IPS-15b (cell line): ENCODE results near the gene LEMD1.
"Not testable (repeated sequence)": the region's sequence is repeated elsewhere in the genome, so short reads cannot be mapped to it uniquely, and the experiment has no call there.

Source experiments
- H3K27me3 ChIP-seq: one replicate; pipeline ENCODE4 v1.6.1; 2013; ENCODE audit warnings: low read length; ENCODE audit not compliant: control insufficient read depth, insufficient read depth
- H3K36me3 ChIP-seq: one replicate; pipeline ENCODE4 v1.6.1; 2013; ENCODE audit warnings: low read length; ENCODE audit not compliant: control insufficient read depth, insufficient read depth
- H3K4me1 ChIP-seq: one replicate; pipeline ENCODE4 v1.6.1; 2013; ENCODE audit warnings: mild to moderate bottlenecking, low read length; ENCODE audit not compliant: control insufficient read depth, insufficient read depth
- H3K4me3 ChIP-seq: one replicate; pipeline ENCODE4 v1.5.1; 2013; ENCODE audit warnings: low read depth, low read length
- H3K9ac ChIP-seq: one replicate; pipeline ENCODE4 v1.6.1; 2013; ENCODE audit warnings: low read depth, mild to moderate bottlenecking, low read length
- H3K9me3 ChIP-seq: one replicate; pipeline ENCODE4 v1.6.1; 2013; ENCODE audit warnings: mild to moderate bottlenecking, low read length; ENCODE audit not compliant: control insufficient read depth, insufficient read depth

Gene LEMD1

DNA sequence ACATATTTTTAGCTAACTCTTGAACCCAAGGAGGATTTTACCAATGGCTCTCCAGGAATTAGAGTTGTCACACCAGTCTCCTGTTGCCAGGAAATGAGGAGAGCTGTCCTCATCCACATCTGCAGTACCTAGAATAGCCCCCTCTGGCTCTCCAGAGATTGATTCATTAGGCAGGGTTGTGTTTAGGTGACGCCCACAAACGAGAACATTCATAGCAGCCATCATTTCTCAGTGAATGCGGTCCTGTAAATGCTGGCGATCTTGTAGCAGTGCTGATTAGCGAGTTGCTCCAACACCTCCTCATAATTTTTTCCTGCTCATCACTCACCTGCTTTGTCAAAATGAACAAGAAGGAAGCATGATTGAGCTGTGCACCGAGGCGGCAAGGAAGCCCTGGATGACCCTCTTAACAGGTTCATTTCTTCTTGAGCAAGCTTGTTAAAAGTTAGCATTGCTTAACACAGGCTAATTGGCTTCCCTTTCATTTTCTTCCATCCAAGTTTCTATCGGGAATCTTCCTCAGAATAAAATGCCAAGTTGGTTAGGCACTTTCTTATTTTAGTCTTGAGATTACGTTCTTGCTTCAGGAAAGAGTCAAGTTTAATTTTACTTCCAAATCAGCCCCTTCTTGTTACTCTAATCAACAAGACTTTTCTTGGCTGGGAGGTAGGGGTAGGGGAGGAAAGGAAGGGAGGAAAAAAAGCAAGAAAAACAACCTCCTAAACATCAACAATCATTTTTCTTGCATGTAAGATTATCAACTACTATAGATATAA is 48.6 kb downstream of the LEMD1 start:
- H3K4me1 ChIP-seq = peaks cover 37% of the 10 kb centered on the region
- H3K36me3 ChIP-seq = no peaks in the 10 kb centered on the region
- H3K9me3 ChIP-seq = no peaks in the 10 kb centered on the region
- no peaks in the 10 kb centered on the region for H3K27me3 ChIP-seq
- H3K4me3 ChIP-seq = no peak overlapping the region
- no peak overlapping the region for H3K9ac ChIP-seq

DNA sequence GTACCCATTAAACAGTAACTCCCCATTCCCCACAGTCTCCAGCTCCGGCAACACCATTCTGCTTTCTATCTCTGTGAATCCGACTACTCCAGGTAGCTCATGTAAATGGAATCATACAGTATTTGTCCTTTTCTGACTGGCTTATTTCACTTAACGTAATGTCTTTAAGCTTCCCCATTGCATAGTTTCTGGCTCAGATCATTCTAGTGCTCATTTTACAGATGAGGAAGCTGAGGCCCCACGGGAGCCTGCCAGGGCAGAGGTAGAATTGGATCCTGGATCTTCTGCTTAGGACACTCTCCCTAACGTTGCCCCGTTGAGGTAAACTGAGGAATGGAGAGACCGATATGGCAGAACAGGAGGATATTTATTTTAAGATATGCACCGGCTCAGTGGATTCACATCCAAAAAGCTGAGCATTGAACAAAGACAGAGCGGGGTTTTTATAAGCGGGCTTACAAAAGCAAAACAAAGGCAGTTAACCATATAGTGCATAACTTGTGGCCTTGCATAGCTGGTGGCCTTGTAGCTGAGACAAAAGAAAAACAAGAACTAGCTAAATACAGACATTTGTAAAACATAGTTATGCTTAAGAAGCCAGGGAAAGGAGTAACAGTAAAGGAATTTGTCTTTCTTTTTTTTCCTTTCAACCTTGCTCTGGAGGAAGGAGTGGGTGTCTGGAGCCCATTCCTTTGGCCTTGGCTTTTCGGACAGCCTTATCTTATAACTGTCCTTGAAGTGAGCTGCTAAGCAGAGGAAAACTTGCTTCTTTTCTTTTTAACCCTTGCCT is 49.8 kb downstream of the LEMD1 start:
- no peak overlapping the region for H3K9ac ChIP-seq
- no peaks in the 10 kb centered on the region for H3K9me3 ChIP-seq
- H3K4me1 ChIP-seq = peaks cover 37% of the 10 kb centered on the region
- no peaks in the 10 kb centered on the region for H3K27me3 ChIP-seq
- no peak overlapping the region for H3K4me3 ChIP-seq
- H3K36me3 ChIP-seq = no peaks in the 10 kb centered on the region

DNA sequence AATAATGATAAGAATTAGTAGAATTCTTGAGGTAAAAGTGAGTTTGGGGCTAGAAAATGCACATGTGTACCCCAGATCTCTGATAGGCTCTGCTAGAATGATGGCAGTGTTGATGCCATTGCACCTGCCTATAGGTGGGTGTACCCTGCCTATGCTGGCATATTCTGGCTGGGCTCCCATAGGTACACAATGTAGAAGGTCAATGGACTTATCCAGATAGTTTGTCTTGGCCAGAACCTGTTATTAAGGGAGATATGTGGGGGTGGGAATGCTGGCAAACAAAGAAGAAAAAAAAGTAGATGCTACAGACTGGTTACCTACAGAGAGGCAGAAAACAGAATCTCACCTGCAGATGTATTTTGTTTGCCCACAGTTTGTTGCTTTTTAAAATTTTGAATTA is 51.1 kb downstream of the LEMD1 start:
- peaks cover 38% of the 10 kb centered on the region for H3K4me1 ChIP-seq
- no peaks in the 10 kb centered on the region for H3K9me3 ChIP-seq
- H3K27me3 ChIP-seq = no peaks in the 10 kb centered on the region
- H3K36me3 ChIP-seq = no peaks in the 10 kb centered on the region
- H3K9ac ChIP-seq = no peak overlapping the region
- no peak overlapping the region for H3K4me3 ChIP-seq

DNA sequence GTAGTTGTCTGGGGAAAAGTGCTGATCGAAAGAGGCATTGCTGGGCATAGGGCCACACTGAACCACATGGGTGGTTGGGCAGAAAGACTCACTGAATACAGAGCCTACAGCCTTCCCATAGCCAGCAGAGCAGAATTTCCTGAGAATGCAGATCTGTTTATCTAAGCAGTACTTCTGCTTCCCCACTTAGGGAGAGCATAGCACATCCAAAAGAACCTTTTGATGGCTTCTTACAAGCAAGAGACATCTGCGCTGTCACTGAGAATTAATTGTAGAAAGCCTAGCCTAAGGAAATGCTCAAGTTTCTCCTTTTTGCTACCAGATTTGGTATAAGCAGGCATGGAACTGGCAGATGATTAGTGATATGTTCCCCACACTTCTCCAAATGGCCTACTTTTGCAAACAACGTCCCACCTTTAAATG is 52.1 kb downstream of the LEMD1 start:
- H3K4me3 ChIP-seq = no peak overlapping the region

DNA sequence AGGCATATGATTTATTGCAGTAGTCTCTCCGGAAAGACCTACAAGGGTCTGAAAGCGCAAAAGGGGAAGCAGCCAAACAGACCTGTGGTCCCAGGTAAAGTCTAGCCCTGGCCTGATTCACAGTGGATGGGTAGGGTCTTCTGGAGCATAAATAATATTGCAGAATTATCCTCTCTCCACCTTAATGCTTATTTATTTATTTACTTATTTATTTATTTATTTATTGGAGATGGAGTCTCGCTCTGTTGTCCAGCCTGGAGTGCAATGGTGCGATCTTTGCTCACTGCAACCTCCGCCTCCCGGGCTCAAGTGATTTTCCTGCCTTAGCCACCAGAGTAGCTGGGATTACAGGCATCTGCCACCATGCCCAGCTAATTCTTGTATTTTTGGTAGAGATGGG is 53.4 kb downstream of the LEMD1 start:
- Histone ChIP-seq H3K4me1 (peaks cover 23% of the 10 kb centered on the region), H3K36me3 (no peaks in the 10 kb centered on the region), H3K9me3 (no peaks in the 10 kb centered on the region), H3K27me3 (no peaks in the 10 kb centered on the region), H3K4me3 (no peak overlapping the region), H3K9ac (no peak overlapping the region)

More for the DNA sequence above, 52.1 kb downstream of the LEMD1 start:
- H3K9ac ChIP-seq = no peak overlapping the region
- peaks cover 33% of the 10 kb centered on the region for H3K4me1 ChIP-seq
- H3K36me3 ChIP-seq = no peaks in the 10 kb centered on the region
- H3K9me3 ChIP-seq = no peaks in the 10 kb centered on the region
- no peaks in the 10 kb centered on the region for H3K27me3 ChIP-seq

DNA sequence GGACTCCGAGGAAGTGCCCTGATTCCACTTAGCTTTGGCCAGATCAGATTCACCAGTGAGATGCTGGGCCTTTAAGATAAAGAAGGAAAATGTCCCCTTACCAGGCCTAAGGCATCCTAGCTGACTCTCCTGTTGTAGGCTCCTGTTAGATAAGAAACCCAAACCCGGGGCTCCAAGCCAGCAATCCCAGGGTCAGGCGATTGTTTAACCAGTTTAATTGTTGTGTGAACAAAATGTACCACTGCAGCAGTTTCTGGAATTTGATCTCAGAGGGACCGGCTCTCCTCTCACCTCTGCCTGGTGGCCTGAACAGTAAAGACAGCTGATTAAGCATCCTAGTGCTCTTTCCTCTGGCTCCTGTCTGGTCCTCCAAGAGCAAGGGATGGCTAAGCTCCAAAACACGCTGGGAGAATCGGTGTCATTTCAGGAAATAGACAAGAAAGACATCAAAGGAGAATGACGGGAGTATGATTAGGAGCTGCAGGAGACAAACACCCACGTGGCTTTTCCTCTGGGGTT is 55.9 kb downstream of the LEMD1 start:
- Histone ChIP-seq H3K4me1 (peaks cover 6% of the 10 kb centered on the region), H3K27me3 (no peaks in the 10 kb centered on the region), H3K4me3 (no peak overlapping the region), H3K9ac (no peak overlapping the region), H3K36me3 (no peaks in the 10 kb centered on the region), H3K9me3 (no peaks in the 10 kb centered on the region)

DNA sequence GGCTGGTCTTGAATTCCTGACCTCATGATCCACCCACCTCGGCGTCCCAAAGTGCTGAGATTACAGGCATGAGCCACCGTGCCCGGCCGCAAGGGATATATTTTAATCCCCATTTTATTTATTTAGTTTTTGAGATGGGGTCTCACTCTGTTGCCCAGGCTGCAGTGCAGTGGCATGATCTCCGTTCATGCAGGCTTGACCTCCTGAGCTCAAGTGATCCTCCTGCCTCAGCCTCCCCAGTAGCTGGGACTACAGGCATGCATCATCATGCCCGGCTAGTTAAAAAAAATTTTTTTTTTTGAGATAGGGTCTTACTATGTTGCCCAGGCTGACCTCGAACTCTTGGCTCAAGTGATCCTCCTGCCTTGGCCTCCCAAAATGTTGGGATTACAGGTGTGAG is 56.8 kb downstream of the LEMD1 start:
- not testable (repeated sequence) for H3K4me1 ChIP-seq, H3K27me3 ChIP-seq, H3K4me3 ChIP-seq

DNA sequence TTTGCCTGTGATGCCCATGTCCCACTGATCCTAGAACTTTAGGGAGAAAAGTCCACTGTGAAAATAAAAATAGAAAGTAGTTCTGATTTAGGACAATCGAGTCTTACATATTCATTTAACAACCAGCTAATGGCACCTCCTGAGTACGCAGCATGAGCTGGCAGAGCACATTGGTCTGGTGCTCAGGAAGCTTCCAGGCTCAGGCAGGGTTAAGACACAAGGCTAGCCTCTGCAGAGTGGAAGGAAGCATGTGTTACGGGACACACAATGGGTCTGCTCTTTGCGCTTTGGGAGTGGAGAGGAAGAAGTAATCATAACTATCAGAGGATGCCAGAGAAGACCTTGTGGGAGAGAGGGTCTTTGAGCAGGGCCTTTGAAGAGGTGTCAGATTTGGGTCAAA is 61.0 kb downstream of the LEMD1 start:
- Histone ChIP-seq H3K4me3 (no peak overlapping the region), H3K4me1 (peaks cover 25% of the 10 kb centered on the region), H3K27me3 (no peaks in the 10 kb centered on the region)

More for the DNA sequence above, 56.8 kb downstream of the LEMD1 start:
- H3K9me3 ChIP-seq, H3K9ac ChIP-seq, H3K36me3 ChIP-seq: not testable (repeated sequence)

DNA sequence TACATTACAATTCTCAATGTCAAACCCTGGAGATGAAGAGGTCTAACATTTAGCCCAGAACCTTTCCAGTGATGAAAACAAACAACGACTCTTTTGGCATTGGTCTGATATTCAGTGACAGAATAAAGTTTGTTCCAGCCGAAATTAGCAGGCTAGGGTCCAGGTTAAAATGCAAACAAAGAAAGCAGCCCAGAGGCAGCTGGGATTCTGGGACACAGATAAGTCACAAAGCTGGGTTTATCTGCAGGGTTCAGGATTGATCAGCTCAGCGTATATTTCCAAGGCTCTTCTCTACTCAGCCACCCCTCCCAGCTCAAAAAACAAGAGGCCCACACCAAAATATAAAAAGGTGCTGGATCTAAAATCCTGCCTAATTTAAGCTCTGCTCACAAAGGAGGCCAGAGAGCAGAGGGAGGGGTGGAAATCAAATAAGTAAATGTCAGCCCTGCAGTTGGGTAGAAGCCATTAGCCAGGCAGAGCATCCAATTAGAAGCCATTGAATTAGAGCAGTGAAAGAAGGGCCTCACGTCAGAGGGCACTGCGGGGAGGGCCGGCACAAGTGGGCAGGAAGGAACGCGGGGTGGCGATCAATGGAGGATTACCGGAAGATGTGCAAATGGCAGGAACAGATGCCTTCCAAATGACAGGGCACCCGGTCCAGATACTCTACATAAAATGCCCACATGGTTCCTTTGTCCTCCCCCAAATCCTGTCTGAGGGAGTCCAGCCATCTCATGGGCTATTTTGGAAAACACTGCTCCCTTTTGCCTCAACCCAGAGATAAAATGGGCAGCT is 61.9 kb downstream of the LEMD1 start:
- Histone ChIP-seq H3K9ac (no peak overlapping the region), H3K36me3 (no peaks in the 10 kb centered on the region), H3K9me3 (no peaks in the 10 kb centered on the region), H3K4me1 (peaks cover 22% of the 10 kb centered on the region), H3K27me3 (no peaks in the 10 kb centered on the region), H3K4me3 (no peak overlapping the region)

More for the DNA sequence above, 61.0 kb downstream of the LEMD1 start:
- no peaks in the 10 kb centered on the region for H3K9me3 ChIP-seq
- H3K9ac ChIP-seq = no peak overlapping the region
- no peaks in the 10 kb centered on the region for H3K36me3 ChIP-seq

DNA sequence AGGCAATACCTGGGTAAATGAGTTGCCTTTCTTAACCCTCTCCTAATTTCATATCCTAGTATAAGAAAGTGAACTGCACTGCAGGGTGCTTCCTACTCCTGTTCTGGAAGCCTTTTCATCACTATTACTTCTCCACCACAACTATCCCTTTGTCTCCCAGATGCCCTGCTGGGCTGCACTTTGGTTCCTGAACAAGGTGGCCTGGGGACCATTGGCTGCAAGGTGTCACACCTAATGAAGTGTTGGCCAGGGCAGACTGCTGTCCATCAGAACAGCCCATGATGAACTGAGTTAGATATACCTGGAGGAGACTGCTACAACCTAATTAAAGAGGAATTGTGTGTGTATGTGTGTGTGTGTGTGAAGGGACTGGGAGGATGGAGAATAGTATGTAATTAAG is 63.3 kb downstream of the LEMD1 start:
- Histone ChIP-seq H3K4me3 (no peak overlapping the region), H3K4me1 (peaks cover 29% of the 10 kb centered on the region), H3K9ac (no peak overlapping the region), H3K9me3 (no peaks in the 10 kb centered on the region), H3K27me3 (no peaks in the 10 kb centered on the region), H3K36me3 (no peaks in the 10 kb centered on the region)

DNA sequence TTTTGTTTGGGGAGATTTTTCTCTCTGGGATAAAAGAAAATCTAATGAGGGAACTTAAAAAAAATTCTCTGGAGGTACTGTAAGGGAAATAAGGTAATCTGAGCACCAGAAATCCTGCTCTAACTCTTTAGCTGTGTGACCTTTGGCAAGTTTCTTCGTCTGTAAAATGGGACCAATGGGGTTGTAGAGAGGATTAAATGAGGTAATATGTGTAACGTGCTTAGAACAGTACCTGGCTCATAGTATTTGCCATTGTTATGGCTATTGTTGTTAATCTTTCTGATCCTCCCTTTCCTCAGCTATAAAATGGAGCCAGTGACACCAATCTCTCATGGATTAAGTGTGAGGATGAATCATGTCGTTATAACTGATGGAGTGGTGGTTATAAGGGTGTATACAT is 64.3 kb downstream of the LEMD1 start:
- Histone ChIP-seq H3K27me3 (no peaks in the 10 kb centered on the region), H3K9ac (no peak overlapping the region), H3K4me3 (no peak overlapping the region), H3K4me1 (peaks cover 33% of the 10 kb centered on the region), H3K36me3 (no peaks in the 10 kb centered on the region), H3K9me3 (no peaks in the 10 kb centered on the region)
